A673 (cell line): Measurements from ENCODE around the gene NEK6. TPM values are rescaled to one million over a fixed set of nuclear protein-coding genes. Genes with fewer than 3 reads are reported as not detected.

ENCODE experiments used
- BruUV-seq: library from RNA; stranded (reverse); fragments of 400-500 nt; replicated peaks from 2 replicates; lab custom pipeline; 2021; lab: Mats Ljungman, UMichigan
- CTCF ChIA-PET: fragments of 300-600 bp; sonication (Branson Sonifier 250); formaldehyde crosslinking; loops from one replicate; lab custom pipeline; 2022; ENCODE audit warnings: antibody characterized with exemption; lab: Charles Lee
- POLR2A ChIA-PET: fragments of 300-600 bp; sonication (Branson Sonifier 250); formaldehyde crosslinking; loops from one replicate; lab custom pipeline; 2022; ENCODE audit warnings: antibody characterized with exemption; ENCODE audit not compliant: low non-redundant PET; lab: Charles Lee
- DNase-seq: peaks from one replicate; pipeline ENCODE4 v3.0.0-alpha.2; 2015; ENCODE audit warnings: low spot score
- H3K27ac ChIP-seq: fragments of 200-600 bp; sonication (generic); 2 replicates; pipeline ENCODE4 v1.5.1; 2016; ENCODE audit warnings: mixed run types, low read depth, mild to moderate bottlenecking, mixed read lengths, antibody characterized with exemption, low read length; ENCODE audit not compliant: poor library complexity, severe bottlenecking
- H3K27me3 ChIP-seq: fragments of 200-600 bp; sonication (generic); replicated peaks from 2 replicates; pipeline ENCODE4 v1.6.1; 2017; ENCODE audit warnings: mixed run types, low read depth, mild to moderate bottlenecking, mixed read lengths, antibody characterized with exemption, low read length; ENCODE audit not compliant: insufficient read depth, poor library complexity
- H3K36me3 ChIP-seq: fragments of 200-600 bp; sonication (generic); 2 replicates; pipeline ENCODE4 v1.6.1; 2016; ENCODE audit warnings: mixed run types, mild to moderate bottlenecking, mixed read lengths, antibody characterized with exemption, low read length; ENCODE audit not compliant: insufficient read depth, poor library complexity, severe bottlenecking
- H3K4me1 ChIP-seq: fragments of 200-600 bp; sonication (generic); 2 replicates; pipeline ENCODE4 v1.6.1; 2017; ENCODE audit warnings: mixed run types, mild to moderate bottlenecking, mixed read lengths, antibody characterized with exemption, low read length; ENCODE audit not compliant: insufficient read depth, poor library complexity, severe bottlenecking
- H3K4me3 ChIP-seq: fragments of 200-600 bp; sonication (generic); 2 replicates; pipeline ENCODE4 v1.5.1; 2016; ENCODE audit warnings: low read depth, mixed run types, mild to moderate bottlenecking, mixed read lengths, low read length; ENCODE audit not compliant: poor library complexity, severe bottlenecking
- H3K9me3 ChIP-seq: fragments of 200-600 bp; sonication (generic); 2 replicates; pipeline ENCODE4 v1.6.1; 2016; ENCODE audit warnings: mixed run types, low read depth, mild to moderate bottlenecking, mixed read lengths, antibody characterized with exemption, low read length; ENCODE audit not compliant: poor library complexity, severe bottlenecking
- CTCF ChIP-seq: fragments of 300-800, 200-600 bp; sonication (generic); conservative IDR thresholded peaks from 2 replicates; pipeline ENCODE4 v1.5.1; 2017; ENCODE audit warnings: low read depth, mild to moderate bottlenecking, antibody characterized with exemption, low read length, moderate library complexity, mixed read lengths
- EZH2 ChIP-seq: fragments of 200-600 bp; sonication (generic); IDR thresholded peaks from 2 replicates; pipeline ENCODE4 v1.6.1; 2017; ENCODE audit warnings: borderline replicate concordance, low read depth, mild to moderate bottlenecking, mixed read lengths, antibody characterized with exemption, low read length; ENCODE audit not compliant: poor library complexity, severe bottlenecking
- intact Hi-C: fragments of 100-400 bp; cut with micrococcal nuclease; formaldehyde crosslinking; loops from one replicate; pipeline ENCODE4 v1.10.0; 2022; ENCODE audit not compliant: unreplicated experiment
- total RNA-seq: library from RNA; stranded (reverse); gene quantifications from 2 replicates; pipeline ENCODE4 v1.2.3, GENCODE V29; 2021

The NEK6 gene
- total RNA-seq, 1 experiment from 2014 or later, result 23.3 TPM

GRCh38 chr9:124268248-124268647, 10.5 kb downstream of the NEK6 start:
- Histone ChIP-seq H3K27me3 (no peaks in the 10 kb centered on the region), H3K9me3 (no peaks in the 10 kb centered on the region), H3K4me1 (peaks cover 17% of the 10 kb centered on the region), H3K36me3 (no peaks in the 10 kb centered on the region), H3K27ac (no peak overlapping the region), H3K4me3 (no peak overlapping the region)
- BruUV-seq, result no TSS peak
- ChIA-PET CTCF (no interaction called here), POLR2A (no interaction called here)
- TF ChIP-seq CTCF (no peak), EZH2 (no peak)
- no peak for DNase-seq
- intact Hi-C loops, result no loop called here

GRCh38 chr9:124268661-124269060, 10.9 kb downstream of the NEK6 start:
- no peaks in the 10 kb centered on the region for H3K9me3 ChIP-seq
- peaks cover 17% of the 10 kb centered on the region for H3K4me1 ChIP-seq
- no peak for TF ChIP-seq EZH2
- no peak for DNase-seq
- CTCF ChIA-PET, result no interaction called here
- no peak overlapping the region for H3K27ac ChIP-seq
- POLR2A ChIA-PET, result no interaction called here
- intact Hi-C loops, result no loop called here
- no peak overlapping the region for H3K4me3 ChIP-seq
- H3K27me3 ChIP-seq, result no peaks in the 10 kb centered on the region
- no TSS peak for BruUV-seq
- no peaks in the 10 kb centered on the region for H3K36me3 ChIP-seq

GRCh38 chr9:124269556-124269955, 11.8 kb downstream of the NEK6 start:
- intact Hi-C loops, result no loop called here
- H3K27me3 ChIP-seq, result no peaks in the 10 kb centered on the region
- H3K36me3 ChIP-seq, result no peaks in the 10 kb centered on the region
- no peak for DNase-seq
- no peaks in the 10 kb centered on the region for H3K9me3 ChIP-seq
- no peak for TF ChIP-seq EZH2
- no peak for TF ChIP-seq CTCF
- no TSS peak for BruUV-seq
- H3K4me3 ChIP-seq, result no peak overlapping the region
- ChIA-PET POLR2A (no interaction called here), CTCF (no interaction called here)
- no peak overlapping the region for H3K27ac ChIP-seq
- peaks cover 17% of the 10 kb centered on the region for H3K4me1 ChIP-seq

- intact Hi-C loops, result no loop called here
- BruUV-seq, result no TSS peak
- Histone ChIP-seq H3K4me3 (no peak overlapping the region), H3K36me3 (no peaks in the 10 kb centered on the region), H3K27me3 (no peaks in the 10 kb centered on the region), H3K9me3 (no peaks in the 10 kb centered on the region), H3K4me1 (peaks cover 17% of the 10 kb centered on the region), H3K27ac (no peak overlapping the region)
- ChIA-PET POLR2A (no interaction called here), CTCF (no interaction called here)
- DNase-seq, result no peak
- TF ChIP-seq EZH2 (no peak), CTCF (no peak)
Observed at GRCh38 chr9:124270504-124271335, 13.0 kb downstream of the NEK6 start.
